ENCODE results near the gene ABCC8. TPM values are rescaled to one million over a fixed set of nuclear protein-coding genes. Genes with fewer than 3 reads are reported as not detected.

ABCC8 gene
- total RNA-seq (2021): 2.4 and 3.2 TPM in 2 replicates
- long read RNA-seq, partial matches to known transcripts: 0 of 3 reads
- long read RNA-seq, other reads (novel, unspliced or antisense): 3 of 3 reads

DNA sequence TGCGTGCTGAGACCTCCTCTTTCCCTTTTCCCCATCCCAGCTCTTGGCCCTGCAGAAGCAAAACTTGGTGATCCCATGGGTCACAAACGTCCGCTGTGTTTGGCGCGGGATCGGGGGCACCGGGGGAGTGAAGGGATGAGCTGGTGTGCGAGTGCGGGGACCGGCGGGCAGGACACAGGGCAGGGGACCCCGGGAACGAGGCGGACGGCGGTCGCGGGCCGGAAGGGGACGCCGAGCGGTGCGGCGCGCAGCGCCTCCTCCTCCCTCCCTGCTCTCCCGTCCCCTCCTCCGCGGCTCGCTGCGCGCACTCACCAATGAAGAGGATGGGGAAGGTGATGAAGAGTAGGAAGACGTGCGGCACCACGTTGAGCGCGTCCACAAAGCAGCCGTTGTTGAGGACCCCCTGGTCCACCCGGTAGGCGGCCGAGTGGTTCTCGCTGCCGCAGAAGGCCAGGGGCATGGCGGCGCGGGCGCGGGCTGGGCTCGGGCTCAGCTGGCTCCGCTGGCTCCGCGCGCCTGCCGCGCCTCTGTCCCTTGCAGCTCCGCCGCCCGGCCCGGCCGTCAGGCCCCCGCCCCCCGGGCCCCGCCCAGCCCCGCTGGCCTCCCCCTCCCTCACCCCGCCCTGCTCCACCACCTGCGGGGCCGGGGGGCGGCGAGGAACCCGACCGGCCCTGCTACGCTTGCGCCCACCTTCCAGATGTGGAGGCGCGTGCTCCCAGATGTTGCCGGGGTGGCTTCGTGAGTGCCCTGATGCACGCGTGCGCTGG, at the start of gene ABCC8:
ABCC8 (minus strand) TSS at position 529 of the 767 bp plus-strand sequence; CDS start at position 460, 69 bp downstream.
- no peak within 1 kb of the TSS for H4K91ac ChIP-seq (ENCODE audit: insufficient read length, low read depth, low read length)
- H3K79me2 ChIP-seq (ENCODE audit: insufficient read depth, low read length): no peaks in the 10 kb centered on the region
- H3K4me1 ChIP-seq (ENCODE audit: insufficient read depth, low read length): no peaks in the 10 kb centered on the region; the same call in 1 of the 2 replicates
- peak within 1 kb of the TSS; percentile 45 for H2AFZ ChIP-seq (ENCODE audit: low read length)
- H3K4me2 ChIP-seq (ENCODE audit: insufficient read depth, insufficient read length, low read length): peak within 1 kb of the TSS; percentile 86
- peaks cover 2% of the 10 kb centered on the region for H4K20me1 ChIP-seq (ENCODE audit: control insufficient read depth, insufficient read depth, insufficient read length)
- no peak within 1 kb of the TSS for H2BK12ac ChIP-seq (ENCODE audit: insufficient read length, low read depth, low read length)
- Mint-ChIP-seq H3K27me3 (ENCODE audit: low read depth) (peaks cover 78% of the 10 kb centered on the region), H3K36me3 (ENCODE audit: insufficient read depth in 1 of 3, low read depth in 3 of 3) (no peaks in the 10 kb centered on the region; a peak in 1 of 7 replicates), H3K4me1 (peaks cover 34 to 48% of the 10 kb centered on the region in 2 experiments), H3K27ac (no peak within 1 kb of the TSS), H3K4me3 (peak within 1 kb of the TSS; percentile 85 to 93), H3K9me3 (no peaks in the 10 kb centered on the region)
- H3K27ac ChIP-seq (ENCODE audit: insufficient read length, low read depth, low read length): no peak within 1 kb of the TSS
- no peak within 1 kb of the TSS for H2BK120ac ChIP-seq (ENCODE audit: low read depth, low read length, poor library complexity, severe bottlenecking)
- H3K79me1 ChIP-seq (ENCODE audit: insufficient read depth, low read depth, low read length, poor library complexity, severe bottlenecking): no peaks in the 10 kb centered on the region
- peak within 1 kb of the TSS; percentile 81 for H3K18ac ChIP-seq (ENCODE audit: insufficient read length, low read depth, low read length)
- H3K9me3 ChIP-seq (ENCODE audit: control insufficient read depth, low read depth, low read length): no peaks in the 10 kb centered on the region
- H4K5ac ChIP-seq (ENCODE audit: insufficient read length, low read depth, low read length): no peak within 1 kb of the TSS
- no peak within 1 kb of the TSS for H3K4ac ChIP-seq (ENCODE audit: low read depth, low read length)
- H3K23me2 ChIP-seq (ENCODE audit: insufficient read length, low read depth, low read length, poor library complexity, severe bottlenecking): peaks cover 11% of the 10 kb centered on the region
- no peak within 1 kb of the TSS for H2BK15ac ChIP-seq (ENCODE audit: low read depth, low read length)
- H4K8ac ChIP-seq (replicated peaks; ENCODE audit: insufficient read length, low read depth, low read length): no peak within 1 kb of the TSS
- no peak within 1 kb of the TSS for H3K56ac ChIP-seq (ENCODE audit: insufficient read length, low read depth, low read length)
- peak; percentile 55 for DNase-seq
- H3K27me3 ChIP-seq (ENCODE audit: insufficient read depth, low read length): peaks cover 33% of the 10 kb centered on the region; the same call in 1 of the 2 replicates
- H3K9ac ChIP-seq (ENCODE audit: extremely low read depth, insufficient read length, low read length): peak within 1 kb of the TSS; percentile 33
- H2BK5ac ChIP-seq (ENCODE audit: insufficient read length, low read length): no peak within 1 kb of the TSS
- no peak within 1 kb of the TSS for H2BK20ac ChIP-seq (ENCODE audit: low read depth, low read length, poor library complexity, severe bottlenecking)
- no peak within 1 kb of the TSS for H3K23ac ChIP-seq (ENCODE audit: insufficient read length, low read depth, low read length)
- no peak within 1 kb of the TSS for H3T11ph ChIP-seq (ENCODE audit: low read length)
- peak within 1 kb of the TSS; percentile 54; the same call in 1 of the 2 replicates for H3K14ac ChIP-seq (ENCODE audit: insufficient read depth, low read length)
- no peak within 1 kb of the TSS for H2AK5ac ChIP-seq (ENCODE audit: insufficient read length, low read length)
- no CpG with 5 or more reads among the region's 80 CpGs for WGBS (ENCODE audit: extremely low coverage, insufficient read length, low lambda C conversion rate)
- peak; percentile 14; the same call in 1 of the 3 replicates for TF ChIP-seq CTCF (conservative IDR thresholded peaks at IDR 0.05)

All from H9 (cell line).